Transverse colon (tissue), 4 donors: ENCODE results near the gene DEF6.

ENCODE experiments used
- CTCF ChIP-seq, 5 experiments: fragments of 200-600 bp in 3 of 5; fragments of 450-650 bp in 2 of 5; sonication (generic) in 3 of 5; IDR thresholded peaks; 1 replicate in 2 of 5; 2 replicates in 3 of 5; pipeline ENCODE4 v1.5.1; 2016 to 2017; ENCODE audit warnings: antibody characterized with exemption in 5 of 5, inconsistent platforms in 3 of 5, mild to moderate bottlenecking in 2 of 5, moderate library complexity in 1 of 5
- EP300 ChIP-seq: sonication (generic); formaldehyde crosslinking; IDR thresholded peaks from one replicate; pipeline ENCODE4 v1.6.1; 2017; ENCODE audit warnings: antibody characterized with exemption, low read depth
- POLR2A ChIP-seq: fragments of 450-650 bp; IDR thresholded peaks from one replicate; pipeline ENCODE4 v1.6.1; 2016; ENCODE audit warnings: antibody characterized with exemption, mild to moderate bottlenecking, moderate library complexity
- POLR2AphosphoS5 ChIP-seq, 3 donors: sonication (generic); formaldehyde crosslinking; IDR thresholded peaks; one replicate each; pipeline ENCODE4 v1.6.1; 2016; ENCODE audit warnings: antibody characterized with exemption in 3 of 3

GRCh38 chr6:35299674-35300073 is 2.1 kb downstream of the DEF6 start:
- TF ChIP-seq POLR2AphosphoS5 (IDR thresholded peaks at IDR 0.05) (no peak), CTCF (IDR thresholded peaks at IDR 0.05) (no peak), POLR2A (no peak), EP300 (no peak)
